Gastrocnemius medialis (tissue), 4 donors: Measurements from ENCODE around the gene CREBL2.
A peak's percentile ranks its signal among the peaks of the same experiment; 100 is the strongest.

Experiments used
- CTCF ChIP-seq, 5 experiments: fragments of 450-650 bp in 3 of 5; fragments of 200-600 bp in 2 of 5; sonication (generic) in 2 of 5; IDR thresholded peaks in 4 of 5; conservative IDR thresholded peaks in 1 of 5; 1 replicate in 4 of 5; 2 replicates in 1 of 5; pipeline ENCODE4 v1.5.1; 2016 to 2019; ENCODE audit warnings: antibody characterized with exemption in 5 of 5, mild to moderate bottlenecking in 3 of 5, moderate library complexity in 3 of 5
- POLR2A ChIP-seq, 2 donors: fragments of 450-650 bp; IDR thresholded peaks; one replicate each; pipeline ENCODE4 v1.6.1; 2017; ENCODE audit warnings: antibody characterized with exemption in 2 of 2, mild to moderate bottlenecking in 2 of 2, moderate library complexity in 2 of 2

GRCh38 chr12:12645485-12645884 lies 33.8 kb downstream of the CREBL2 start:
- TF ChIP-seq CTCF (IDR thresholded peaks at IDR 0.05 in 4 of 5, conservative IDR thresholded peaks at IDR 0.05 in 1 of 5) = peak in 4 of 5 experiments; percentile 19 to 51 (median 32)
- TF ChIP-seq POLR2A (IDR thresholded peaks at IDR 0.05) = no peak
